H1 (cell line): ENCODE results near the gene MAP7D2.

Experiments used
- ASH2L ChIP-seq: fragments of 200-600, 300-600 bp; sonication (generic); IDR thresholded peaks from one replicate; pipeline ENCODE4 v1.7.1; 2017; ENCODE audit warnings: low read length
- CHD2 ChIP-seq: IDR thresholded peaks from 2 replicates; pipeline ENCODE4 v1.6.1; 2012; ENCODE audit warnings: low read length, improper control_type of control experiment
- CTCF ChIP-seq, 3 experiments: IDR thresholded peaks; 1 replicate in 2 of 3; 2 replicates in 1 of 3; pipeline versions ENCODE4 v1.5.1 to v1.6.1; 2011; ENCODE audit warnings: low read length in 3 of 3, mild to moderate bottlenecking in 3 of 3, inconsistent platforms in 2 of 3, low read depth in 1 of 3, moderate library complexity in 1 of 3; ENCODE audit not compliant: insufficient read depth in 1 of 3; ENCODE audit errors: control extremely low read depth in 1 of 3
- EGR1 ChIP-seq: IDR thresholded peaks from 2 replicates; pipeline ENCODE4 v1.6.1; 2011; ENCODE audit warnings: low read depth, low read length, borderline replicate concordance
- EZH2 ChIP-seq: fragments of 200-600 bp; sonication (generic); IDR thresholded peaks from 2 replicates; pipeline ENCODE4 v1.7.1; 2012; ENCODE audit warnings: low read depth, mild to moderate bottlenecking, moderate library complexity, low read length, inconsistent platforms; ENCODE audit not compliant: severe bottlenecking
- JUN ChIP-seq: IDR thresholded peaks from 2 replicates; pipeline ENCODE4 v1.6.1; 2011; ENCODE audit warnings: low read depth, mild to moderate bottlenecking, improper control_type of control experiment, low read length
- POLR2A ChIP-seq, 2 experiments: IDR thresholded peaks; 1 replicate in 1 of 2; 2 replicates in 1 of 2; pipeline ENCODE4 v1.6.1; 2011; ENCODE audit warnings: low read depth in 2 of 2, low read length in 2 of 2, mild to moderate bottlenecking in 2 of 2; ENCODE audit errors: control extremely low read depth in 1 of 2

- TF ChIP-seq CTCF (IDR thresholded peaks at IDR 0.05; ENCODE audit: control extremely low read depth in 1 of 3, insufficient read depth in 1 of 3, low read depth in 1 of 3, low read length in 3 of 3) (no peak), CHD2 (no peak), EZH2 (no peak), ASH2L (no peak), EGR1 (no peak), POLR2A (IDR thresholded peaks at IDR 0.05; ENCODE audit: control extremely low read depth in 1 of 2, low read depth in 2 of 2, low read length in 2 of 2) (no peak), JUN (no peak)
Measured at GRCh38 chrX:20053537-20053936, 63.2 kb downstream of the MAP7D2 start.
